HG03175 (cell line): ENCODE data around the gene TSR1.
A peak's percentile ranks its signal among the peaks of the same experiment; 100 is the strongest.

ENCODE experiments used
- ATAC-seq: cut with Tn5 transposase; IDR thresholded peaks from one replicate; pipeline ENCODE4 v1.9.1; 2021; ENCODE audit warnings: mild to moderate bottlenecking, moderate library complexity; ENCODE audit not compliant: unreplicated experiment

Gene TSR1

DNA sequence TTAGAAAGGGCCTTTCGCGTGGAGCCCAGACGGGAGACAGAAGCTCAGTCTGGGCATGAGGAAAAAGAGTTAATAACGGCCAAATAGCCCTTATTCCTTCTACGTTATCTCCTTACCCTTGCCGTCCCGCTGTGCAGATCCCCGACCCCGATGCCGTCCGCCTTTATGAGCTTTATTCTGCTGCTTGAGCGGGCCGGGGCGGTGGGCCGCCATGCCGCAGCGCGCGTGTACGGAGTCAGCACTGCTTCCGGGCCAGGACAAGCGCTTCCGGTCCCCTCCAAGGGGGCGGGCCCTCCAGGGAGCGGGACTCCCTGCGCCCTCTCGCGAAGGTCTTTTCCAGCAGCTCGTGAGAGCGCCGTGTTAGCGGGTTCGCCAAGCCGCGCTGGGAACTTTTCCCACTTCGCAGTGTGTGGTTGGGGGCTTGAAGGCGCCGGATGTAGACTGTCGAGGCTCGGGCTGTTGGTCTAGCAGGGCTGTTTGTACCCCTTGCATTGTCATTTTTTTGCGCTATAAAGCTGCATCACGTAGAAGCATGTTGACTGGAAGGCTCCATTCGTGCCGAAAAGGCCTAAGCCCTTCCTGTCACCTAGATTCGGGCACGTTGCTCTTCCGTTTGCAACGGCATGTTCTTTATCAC, at the start of gene TSR1:
TSR1 (minus strand) TSS at position 243 of the 637 bp plus-strand sequence; CDS start at position 213, 30 bp downstream.
- peak; percentile 86 for ATAC-seq

DNA sequence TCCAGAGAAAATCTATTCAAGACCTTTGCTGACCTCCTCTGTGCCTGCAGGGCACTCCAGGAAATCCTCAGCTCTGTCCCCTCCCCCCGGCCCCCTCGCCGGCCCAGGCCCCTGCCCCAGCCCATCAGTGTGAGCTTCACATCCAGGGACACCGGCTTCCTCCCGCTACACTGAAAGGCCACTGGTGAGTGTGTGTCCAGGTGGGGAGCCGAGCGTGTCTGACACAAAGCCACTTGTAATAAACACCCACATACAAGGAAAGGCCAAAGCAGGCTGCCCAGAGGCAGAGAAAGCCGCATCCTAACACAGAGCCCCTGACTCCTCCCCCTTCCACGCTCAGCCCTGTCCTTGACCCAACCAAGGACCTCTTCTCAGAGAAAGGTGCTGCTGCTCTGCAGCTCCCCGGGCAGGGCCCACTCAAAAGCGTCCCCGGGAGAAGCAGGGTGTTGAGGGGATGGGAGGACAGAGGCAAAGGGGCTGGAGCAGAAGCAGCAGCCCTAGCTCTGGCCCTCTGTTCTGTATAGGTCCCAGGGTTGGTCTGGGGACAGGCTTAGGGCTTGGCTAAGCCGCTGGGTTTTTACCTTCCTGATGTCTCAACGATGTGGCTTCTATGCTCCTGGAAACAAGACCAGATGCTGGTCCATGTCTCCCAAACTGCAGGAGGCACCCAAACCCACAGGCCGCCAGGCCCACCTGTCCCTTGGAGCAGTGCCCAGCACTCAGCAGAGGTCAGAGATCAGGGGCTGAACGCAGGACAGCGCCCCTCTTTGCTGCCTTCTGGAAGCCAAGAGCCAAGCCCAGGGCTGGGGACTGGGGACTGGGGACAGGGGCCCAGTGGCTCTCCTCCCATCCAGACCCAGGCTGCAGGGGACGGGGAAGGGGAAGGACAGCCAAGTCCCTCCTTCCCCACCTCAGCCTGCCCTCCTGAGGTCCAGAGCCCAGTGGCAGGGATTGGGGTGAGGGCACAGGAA, 49.3 kb upstream of the TSR1 start:
- no peak for ATAC-seq

DNA sequence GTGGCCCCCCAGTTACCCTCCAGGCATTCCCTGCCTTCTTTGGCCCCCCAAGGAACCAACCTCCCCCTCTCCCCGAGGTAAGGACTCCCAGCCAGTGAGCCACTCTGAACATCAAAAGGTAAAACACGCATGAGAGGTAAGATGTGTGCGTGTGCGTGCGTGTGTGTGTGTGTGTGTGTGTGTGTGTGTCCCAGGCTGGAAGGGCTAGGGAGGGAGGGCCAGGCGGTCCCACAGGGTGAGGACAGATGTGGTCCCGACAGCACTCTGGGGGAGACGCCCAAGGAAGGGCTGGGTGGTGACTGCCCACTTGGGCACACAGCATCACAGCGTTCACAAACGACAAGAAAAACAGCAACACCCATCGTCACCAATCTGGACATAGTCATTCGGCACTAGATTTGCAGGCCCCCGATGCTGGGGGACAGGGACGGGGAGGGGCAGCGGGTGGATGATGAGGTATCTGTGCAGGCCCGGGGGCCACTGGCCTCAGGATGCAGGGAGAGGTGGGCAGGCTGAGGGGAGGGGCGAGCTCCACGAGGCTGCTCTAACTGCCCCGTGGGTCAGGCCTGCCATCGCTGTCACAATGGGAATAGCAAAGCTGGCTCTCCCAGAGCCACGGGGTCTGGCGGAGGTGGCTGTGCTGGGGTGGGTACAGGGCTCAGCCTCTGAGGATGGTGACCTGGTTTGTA, 48.3 kb upstream of the TSR1 start:
- no peak for ATAC-seq

DNA sequence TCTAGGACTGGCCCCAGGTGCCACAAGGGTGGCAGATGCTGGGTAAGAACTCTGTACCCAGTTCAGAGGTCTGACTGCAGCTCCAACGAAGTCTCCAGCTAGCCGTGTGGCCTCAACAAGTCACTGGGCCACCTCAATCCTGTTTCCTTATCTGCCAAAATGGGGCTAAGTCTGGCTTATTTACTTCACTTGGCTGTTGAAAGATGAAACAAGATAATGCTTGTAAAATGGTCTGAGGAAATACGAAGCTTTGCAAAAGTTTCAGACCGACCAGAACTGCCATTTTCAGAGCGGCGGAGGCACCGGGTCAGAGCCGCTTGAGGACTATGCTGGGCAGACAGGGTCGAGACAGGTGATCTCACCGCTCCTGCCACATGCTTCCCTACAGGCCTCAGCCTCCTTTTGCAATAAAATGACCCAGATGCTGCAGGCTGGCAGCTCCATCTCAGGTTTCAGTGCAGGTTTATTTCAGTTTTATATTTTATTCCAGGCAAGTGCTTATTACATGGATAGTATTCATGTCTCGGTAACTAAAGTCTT, 47.4 kb upstream of the TSR1 start:
- no peak for ATAC-seq

DNA sequence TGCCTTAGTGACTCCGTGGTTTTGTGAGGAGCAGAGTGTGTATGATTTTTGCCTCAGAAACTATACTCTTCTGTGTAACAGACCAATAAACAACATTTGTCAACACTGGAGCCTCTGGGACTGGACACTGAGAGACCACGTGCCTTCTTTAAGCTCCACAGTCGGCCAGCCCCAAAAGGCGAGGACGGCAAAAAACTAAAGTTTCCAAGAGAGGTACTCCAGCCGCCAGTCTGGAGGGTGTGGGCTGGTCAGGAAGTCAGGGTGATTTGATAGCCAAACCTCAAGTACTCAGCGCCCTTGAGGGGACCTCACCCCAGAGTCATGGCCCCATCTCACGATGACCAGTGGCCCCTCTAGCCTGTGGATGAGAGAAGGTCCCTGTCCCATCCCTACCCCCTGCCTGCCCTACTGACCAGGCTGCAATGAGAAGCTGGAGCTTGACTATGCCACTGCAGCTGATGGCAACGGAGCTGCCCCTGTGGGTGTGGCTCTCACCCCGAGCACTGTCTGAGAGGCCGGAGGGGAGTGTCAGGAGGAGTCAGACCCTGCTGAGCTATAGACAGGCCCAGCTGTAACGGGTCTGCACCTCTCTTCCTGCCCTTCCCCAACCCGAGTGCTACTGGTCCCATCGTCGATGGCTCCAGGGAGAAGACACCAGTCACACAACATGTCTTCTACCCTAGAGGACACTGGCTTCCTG, 44.8 kb upstream of the TSR1 start:
- no peak for ATAC-seq

DNA sequence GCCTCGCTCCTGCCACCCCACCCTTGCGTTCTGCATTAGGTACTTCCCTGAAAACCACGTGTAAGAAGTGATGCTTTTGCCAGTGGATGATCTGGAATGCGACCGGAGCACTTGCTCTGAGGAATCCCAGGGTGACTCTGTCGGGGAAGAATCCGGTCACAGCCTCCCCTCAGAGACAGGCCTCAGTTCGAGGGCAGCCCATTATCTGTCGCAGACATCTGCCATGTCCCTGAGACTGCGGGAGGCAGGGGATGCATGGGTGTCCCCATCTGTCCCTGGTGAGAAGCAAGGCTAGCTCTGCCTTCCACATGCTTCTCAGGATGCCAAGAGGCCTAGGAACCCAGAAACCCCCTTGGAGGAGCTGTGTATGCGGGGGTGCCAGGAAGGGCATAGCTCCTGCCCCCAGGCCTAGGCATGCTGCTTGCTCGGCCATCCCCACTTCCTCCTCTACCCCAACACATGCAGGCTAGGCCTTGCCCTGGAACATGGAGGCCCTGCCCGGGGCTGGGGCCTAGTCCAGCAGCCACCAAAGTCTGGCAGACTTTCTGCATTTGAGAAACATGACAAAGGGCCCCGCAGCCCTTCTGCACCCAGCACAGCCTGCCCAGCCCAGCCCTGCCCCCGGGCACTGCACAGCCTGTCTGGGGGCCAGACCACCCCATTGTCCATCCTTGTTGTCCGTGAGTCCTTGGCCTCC, 44.1 kb upstream of the TSR1 start:
- ATAC-seq = no peak

DNA sequence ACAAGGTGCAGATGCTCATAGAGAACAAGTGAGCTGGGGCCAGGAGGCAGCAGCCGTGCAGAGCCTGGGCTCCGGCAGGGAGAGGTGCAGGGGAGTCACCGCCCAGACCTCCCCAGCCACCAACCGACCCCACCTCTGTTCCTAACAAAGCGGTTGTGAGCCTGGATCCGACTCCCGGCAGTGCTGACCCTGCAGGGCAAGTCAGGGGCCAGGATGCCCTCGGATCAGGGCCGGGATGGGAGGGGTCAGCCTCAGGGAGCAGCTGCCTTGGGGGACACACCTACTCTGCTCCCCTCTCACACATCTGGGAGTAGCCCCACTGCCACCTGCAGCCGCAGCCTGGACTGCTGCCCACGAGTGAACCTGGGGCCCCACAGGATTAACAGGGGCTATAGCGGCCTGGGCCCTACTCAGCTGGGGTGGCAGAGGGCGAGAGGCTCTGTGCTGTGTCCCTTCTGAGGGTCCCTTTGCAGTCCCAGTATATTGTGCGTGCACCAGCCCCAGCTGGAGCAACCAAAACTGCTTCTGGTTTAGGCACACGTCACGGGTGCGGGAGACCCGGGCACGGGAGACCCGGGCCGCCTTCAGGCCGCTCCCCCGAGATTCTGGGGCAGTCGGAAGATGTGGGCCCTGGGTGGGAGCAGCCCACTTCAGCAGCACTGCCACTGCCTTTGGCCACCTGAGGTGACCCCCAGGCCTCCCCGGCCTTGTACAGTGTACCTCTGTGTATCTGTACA, 43.4 kb upstream of the TSR1 start:
- ATAC-seq = no peak

DNA sequence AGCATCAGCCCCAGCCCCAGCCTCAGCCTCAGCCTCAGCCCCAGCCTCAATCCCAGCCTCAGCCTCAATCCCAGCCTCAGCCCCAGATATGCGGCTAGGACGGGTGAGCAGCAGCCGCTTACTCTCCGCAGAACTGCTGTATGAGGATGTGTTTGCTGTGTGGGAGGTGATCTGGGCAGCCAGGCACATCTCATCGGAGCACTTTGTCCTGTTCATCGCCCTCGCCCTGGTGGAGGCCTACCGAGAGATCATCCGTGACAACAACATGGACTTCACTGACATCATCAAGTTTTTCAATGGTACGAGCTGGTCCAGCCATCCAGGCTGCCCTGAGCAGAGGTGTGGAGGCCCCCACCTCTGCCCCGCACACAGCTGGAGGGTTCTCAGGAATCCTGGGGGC, 42.6 kb upstream of the TSR1 start:
- ATAC-seq = no peak

DNA sequence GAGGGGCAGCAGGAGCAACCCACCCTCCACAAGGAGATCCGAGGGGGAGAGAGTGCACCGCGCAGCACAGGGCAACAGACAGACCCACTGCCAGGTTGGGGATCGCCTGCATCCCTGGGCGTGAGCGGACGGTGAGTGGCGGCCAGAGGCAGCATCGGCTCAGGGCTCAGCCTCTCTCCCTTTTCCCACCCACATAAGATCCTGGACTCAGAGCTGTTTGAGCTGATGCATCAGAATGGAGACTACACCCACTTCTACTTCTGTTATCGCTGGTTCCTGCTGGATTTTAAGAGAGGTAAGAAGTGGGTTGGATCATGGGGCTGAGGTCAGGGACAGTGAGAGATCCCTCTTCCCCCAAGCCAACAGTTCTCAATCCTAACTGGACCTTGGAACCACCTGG, 41.4 kb upstream of the TSR1 start:
- ATAC-seq = no peak

DNA sequence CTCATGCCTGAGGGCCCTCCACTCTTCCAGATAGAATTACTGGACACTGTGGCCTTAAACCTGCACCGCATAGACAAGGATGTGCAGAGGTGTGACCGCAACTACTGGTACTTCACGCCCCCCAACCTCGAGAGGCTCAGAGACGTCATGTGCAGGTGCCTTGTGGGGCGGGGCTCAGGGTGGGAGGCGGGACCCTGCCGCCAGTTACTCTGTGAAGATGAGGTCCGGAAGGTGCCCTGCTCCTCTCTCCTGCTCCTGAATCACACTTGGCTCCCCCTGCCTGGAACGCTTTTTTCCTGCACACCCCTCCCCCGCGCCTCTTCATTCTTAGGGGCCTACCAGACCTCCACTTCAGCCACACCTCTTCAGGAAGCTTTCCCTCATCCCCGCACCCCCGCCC, 39.9 kb upstream of the TSR1 start:
- ATAC-seq = no peak

DNA sequence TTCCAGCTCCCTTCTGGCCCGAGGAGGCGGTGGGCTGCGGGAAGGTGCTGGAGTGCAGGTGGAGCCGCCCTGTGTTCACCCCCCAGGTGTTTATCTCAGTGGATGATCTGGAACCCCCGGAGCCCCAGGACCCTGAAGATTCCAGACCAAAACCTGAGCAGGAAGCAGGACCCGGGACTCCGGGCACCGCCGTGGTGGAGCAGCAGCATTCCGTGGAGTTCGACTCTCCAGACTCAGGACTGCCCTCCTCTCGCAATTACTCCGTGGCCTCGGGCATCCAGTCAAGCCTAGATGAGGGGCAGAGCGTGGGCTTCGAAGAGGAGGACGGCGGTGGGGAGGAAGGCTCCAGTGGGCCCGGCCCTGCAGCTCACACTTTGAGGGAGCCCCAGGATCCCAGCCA, 39.1 kb upstream of the TSR1 start:
- no peak for ATAC-seq

DNA sequence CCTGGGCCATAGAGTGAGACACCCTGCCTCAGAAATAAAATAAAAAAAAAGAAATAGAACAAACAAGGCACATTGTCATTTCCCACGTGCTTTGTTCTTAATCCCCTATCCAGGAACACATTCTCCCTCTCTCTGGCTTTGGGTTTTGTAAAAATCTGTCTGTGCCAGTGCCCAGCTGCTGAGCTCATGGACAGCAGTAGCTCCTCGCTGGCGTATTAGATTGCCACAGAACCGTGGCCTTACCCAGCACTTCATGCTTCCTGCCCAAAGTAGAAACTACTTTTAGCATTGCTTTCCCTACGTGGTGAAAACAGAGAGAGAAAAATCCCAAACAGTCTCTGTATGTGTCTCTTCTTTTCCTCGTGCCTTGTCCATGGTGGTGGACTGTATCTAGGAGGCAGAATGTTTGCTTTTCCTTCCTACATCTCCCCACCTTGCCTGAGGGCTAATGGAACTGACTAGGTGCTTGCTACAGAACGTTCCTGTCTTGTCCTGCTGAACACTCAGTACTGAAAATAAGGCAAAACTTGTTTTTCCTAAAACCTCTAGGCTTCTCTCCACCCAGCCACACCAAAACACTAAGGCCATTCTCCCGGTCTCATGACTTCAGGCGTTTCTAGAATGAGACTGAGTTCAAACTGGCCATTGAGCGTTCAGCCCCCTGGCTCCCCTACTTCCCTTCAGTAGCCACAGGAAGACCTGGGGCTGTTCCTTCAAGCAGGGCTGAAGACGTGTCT, 38.5 kb upstream of the TSR1 start:
- no peak for ATAC-seq

DNA sequence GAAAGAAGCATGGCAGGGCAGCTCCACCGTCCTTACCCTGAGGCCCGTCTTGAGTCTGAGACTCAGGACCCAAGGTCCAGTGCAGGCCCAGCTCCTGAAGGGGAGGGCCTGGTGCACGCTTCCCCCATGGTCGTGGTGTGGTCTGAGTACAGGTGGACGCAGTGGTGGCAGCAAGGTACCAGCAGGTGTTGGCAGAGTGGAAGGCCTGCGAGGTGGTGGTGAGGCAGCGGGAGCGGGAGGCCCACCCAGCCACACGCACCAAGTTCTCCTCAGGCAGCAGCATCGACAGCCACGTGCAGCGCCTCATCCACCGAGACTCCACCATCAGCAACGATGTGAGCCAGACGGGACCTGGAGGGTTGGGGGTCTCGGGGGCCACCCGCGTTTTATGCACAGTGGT, 36.9 kb upstream of the TSR1 start:
- ATAC-seq = no peak

DNA sequence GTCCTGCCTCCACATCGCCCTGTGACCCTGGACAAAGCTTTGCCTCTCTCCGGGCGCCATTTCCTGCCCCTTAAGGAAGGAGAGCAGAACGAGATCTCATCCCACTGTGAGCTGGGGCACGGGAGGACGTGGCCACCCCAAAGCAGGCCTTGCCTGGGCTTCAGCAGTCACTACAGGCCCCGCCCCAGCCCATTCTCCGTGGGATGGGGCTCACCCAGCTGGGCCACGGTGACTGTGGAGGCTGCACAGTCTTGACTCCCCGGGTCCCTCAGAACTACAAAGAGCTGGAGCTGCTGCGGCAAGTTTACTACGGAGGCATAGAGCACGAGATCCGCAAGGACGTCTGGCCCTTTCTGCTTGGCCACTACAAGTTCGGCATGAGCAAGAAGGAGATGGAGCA, 36.4 kb upstream of the TSR1 start:
- ATAC-seq = no peak

DNA sequence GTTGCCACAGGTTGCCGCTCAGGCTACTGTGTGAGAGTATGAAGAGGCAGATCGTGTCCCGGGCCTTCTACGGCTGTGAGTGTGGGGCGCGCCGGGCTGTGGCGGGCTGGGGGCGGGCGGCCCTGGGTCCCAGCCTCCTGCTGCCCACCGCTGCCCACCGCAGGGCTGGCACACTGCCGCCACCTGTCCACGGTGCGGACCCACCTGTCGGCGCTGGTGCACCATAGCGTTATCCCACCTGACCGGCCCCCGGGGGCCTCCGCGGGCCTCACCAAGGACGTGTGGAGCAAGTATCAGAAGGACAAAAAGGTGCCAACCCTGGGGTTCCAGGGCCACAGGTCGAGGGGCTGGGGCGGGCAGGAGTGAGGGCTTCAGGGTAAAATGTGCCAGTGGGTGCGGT, 35.9 kb upstream of the TSR1 start:
- no peak for ATAC-seq

DNA sequence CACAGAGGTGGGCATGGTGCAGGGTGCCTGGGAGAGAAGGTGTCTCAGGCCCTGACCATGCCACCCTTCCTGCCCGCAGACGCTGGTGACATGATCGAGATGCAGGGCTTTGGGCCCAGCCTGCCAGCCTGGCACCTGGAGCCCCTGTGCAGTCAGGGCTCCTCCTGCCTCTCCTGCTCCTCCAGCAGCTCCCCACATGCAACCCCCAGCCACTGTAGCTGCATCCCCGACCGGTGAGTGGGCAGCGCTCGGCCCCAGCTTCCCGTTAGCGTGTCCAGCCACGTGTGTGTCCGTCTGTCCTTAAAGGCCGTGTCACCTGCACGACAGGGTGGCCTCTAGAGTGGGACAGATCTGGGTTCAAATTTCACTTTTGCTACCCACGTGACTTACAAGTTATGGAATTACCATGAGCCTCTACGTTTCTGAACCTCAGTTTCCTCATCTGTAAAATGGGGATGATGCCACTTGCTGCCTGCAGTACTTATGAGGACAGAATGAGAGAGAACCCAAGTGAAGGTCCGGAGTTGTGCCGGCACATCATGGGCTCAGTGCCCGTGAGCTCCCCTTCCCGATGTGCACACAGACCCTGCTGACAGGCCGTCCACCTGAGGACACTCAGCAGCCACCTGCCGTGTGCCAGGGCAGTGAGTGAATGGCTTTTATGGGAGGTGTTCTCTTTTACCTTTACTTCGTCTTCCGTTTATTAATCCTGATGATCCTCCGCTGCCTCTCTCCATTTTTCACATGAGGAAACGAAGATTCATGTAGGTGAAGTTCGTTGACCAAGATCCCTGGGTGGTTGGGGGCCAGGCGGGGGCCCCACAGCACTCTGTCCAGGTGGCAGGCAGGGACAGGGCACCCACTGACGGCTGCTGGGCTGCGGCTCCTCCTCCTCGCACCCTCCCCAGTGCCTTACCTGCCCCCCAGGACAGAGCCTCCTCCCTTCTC, 35.2 kb upstream of the TSR1 start:
- ATAC-seq = no peak

DNA sequence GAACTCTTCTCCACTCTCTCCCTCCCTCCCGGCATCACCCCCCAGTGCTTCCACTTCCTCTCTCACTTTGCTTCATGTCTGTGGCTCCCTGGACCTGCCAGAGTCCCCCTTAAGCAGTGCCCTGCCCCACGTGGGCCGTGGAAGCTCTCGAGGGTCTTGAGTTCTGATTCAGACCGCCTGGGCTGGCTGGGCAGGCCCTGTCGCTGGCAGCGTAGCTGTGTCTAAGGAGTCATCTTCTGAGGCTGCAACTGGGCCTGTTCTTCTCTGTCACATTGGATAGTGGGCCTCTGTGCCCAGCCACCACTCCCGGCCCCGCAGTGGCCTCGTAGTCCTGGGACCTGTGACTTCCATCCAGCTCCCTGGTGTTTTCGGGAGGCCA, 33.9 kb upstream of the TSR1 start:
- ATAC-seq = no peak
